Adipocyte (in vitro differentiated cells): ENCODE results near the gene BLOC1S3.
A peak's percentile ranks its signal among the peaks of the same experiment; 100 is the strongest.
"Not testable (repeated sequence)": the region's sequence is repeated elsewhere in the genome, so short reads cannot be mapped to it uniquely, and the experiment has no call there.

ENCODE experiments used
- DNase-seq: peaks from one replicate; pipeline ENCODE4 v3.0.0-alpha.2; 2015; ENCODE audit warnings: low read depth
- H3K27me3 ChIP-seq: replicated peaks from 2 replicates; pipeline ENCODE4 v1.7.0; 2013; ENCODE audit warnings: mild to moderate bottlenecking, low read length, moderate library complexity; ENCODE audit not compliant: control insufficient read depth, insufficient read depth
- H3K36me3 ChIP-seq: 2 replicates; pipeline ENCODE4 v1.7.0; 2013; ENCODE audit warnings: low read length, mild to moderate bottlenecking, moderate library complexity; ENCODE audit not compliant: control insufficient read depth, insufficient read depth, severe bottlenecking
- H3K4me1 ChIP-seq: 2 replicates; pipeline ENCODE4 v1.7.0; 2013; ENCODE audit warnings: mild to moderate bottlenecking, low read length, moderate library complexity; ENCODE audit not compliant: control insufficient read depth, insufficient read depth
- H3K4me3 ChIP-seq: 2 replicates; pipeline ENCODE4 v1.7.0; 2013; ENCODE audit warnings: mild to moderate bottlenecking, low read length, moderate library complexity
- H3K9ac ChIP-seq: 2 replicates; pipeline ENCODE4 v1.7.0; 2013; ENCODE audit warnings: mild to moderate bottlenecking, low read length, moderate library complexity
- H3K9me3 ChIP-seq: 2 replicates; pipeline ENCODE4 v1.7.0; 2013; ENCODE audit warnings: mild to moderate bottlenecking, low read length, moderate library complexity; ENCODE audit not compliant: control insufficient read depth

The BLOC1S3 gene

DNA sequence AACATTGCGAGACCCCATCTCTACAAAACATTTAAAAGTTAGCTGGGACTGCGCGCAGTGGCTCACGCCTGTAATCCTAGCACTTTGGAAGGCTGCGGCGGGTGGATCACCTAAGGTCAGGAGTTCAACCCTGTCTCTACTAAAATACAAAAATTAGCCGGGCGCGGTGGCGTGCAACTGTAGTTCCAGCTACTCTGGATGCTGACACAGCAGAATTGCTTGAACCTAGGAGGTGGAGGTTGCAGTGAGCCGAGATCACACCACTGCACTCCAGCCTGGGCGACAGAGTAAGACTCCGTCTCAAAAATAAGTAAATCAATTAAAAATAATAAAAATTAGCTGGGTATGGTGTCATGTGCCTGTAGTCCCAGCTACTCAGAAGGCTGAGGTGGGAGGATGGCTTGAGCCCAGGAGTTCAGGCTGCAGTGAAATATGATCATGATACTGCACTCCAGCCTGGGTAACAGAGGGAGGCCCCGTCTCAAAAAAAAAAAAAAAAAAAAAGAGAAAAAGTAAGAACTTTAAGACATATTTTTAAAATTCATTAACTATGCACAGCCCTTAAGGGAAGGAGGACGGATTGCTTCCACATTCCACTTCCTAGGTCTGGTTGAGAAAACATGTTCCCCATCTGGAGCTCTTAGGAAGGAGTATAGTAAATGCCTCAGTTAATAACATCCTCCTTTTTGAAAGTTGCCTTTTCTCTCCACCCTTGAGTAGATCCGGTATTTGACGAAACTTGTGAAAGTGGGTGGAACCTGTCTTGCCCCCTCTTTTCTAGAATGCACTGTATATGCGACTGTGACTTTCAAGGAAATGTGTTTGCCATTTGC, 40.5 kb downstream of the BLOC1S3 start:
- H3K27me3 ChIP-seq: peaks cover 36% of the 10 kb centered on the region
- H3K4me3 ChIP-seq: no peak overlapping the region
- no peak overlapping the region for H3K9ac ChIP-seq
- peaks cover 7% of the 10 kb centered on the region for H3K4me1 ChIP-seq
- no peaks in the 10 kb centered on the region for H3K9me3 ChIP-seq
- H3K36me3 ChIP-seq: no peaks in the 10 kb centered on the region
- peak; percentile 12 for DNase-seq

DNA sequence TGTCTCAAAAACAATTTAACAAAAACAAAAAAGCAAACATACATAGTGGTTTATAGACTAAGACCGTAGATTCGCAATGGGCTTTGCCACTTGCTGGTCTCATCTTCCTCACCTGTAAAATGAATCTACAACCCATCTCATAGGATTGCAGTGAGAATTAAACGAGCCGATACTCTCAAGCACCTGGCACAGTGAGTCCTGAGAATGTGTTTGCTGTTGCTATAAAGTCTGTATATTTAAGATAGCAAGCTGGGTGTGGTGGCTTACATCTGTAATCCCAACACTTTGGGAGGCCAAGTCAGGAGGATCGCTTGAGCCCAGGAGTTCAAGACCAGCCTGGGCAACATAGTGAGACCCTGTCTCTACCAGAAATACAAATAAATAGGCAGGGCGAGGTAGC, 44.1 kb downstream of the BLOC1S3 start:
- Histone ChIP-seq H3K4me3 (no peak overlapping the region), H3K4me1 (no peaks in the 10 kb centered on the region), H3K9ac (no peak overlapping the region), H3K27me3 (peaks cover 24% of the 10 kb centered on the region), H3K36me3 (no peaks in the 10 kb centered on the region), H3K9me3 (no peaks in the 10 kb centered on the region)
- no peak for DNase-seq

- peaks cover 17% of the 10 kb centered on the region for H3K27me3 ChIP-seq
- no peak for DNase-seq
- H3K9ac ChIP-seq: no peak overlapping the region
- H3K4me3 ChIP-seq: no peak overlapping the region
- no peaks in the 10 kb centered on the region for H3K9me3 ChIP-seq
- no peaks in the 10 kb centered on the region for H3K4me1 ChIP-seq
- no peaks in the 10 kb centered on the region for H3K36me3 ChIP-seq
These were observed 45.3 kb downstream of the BLOC1S3 start for GRCh38 chr19:45223879-45224278.

- H3K27me3 ChIP-seq: peaks cover 16% of the 10 kb centered on the region
- H3K9me3 ChIP-seq: no peaks in the 10 kb centered on the region
- H3K9ac ChIP-seq: no peak overlapping the region
- H3K4me3 ChIP-seq: no peak overlapping the region
- no peak for DNase-seq
- H3K36me3 ChIP-seq: no peaks in the 10 kb centered on the region
- H3K4me1 ChIP-seq: no peaks in the 10 kb centered on the region
These were observed 46.1 kb downstream of the BLOC1S3 start for GRCh38 chr19:45224645-45225044.

- not testable (repeated sequence) for H3K9me3 ChIP-seq, H3K4me1 ChIP-seq, DNase-seq, H3K9ac ChIP-seq, H3K36me3 ChIP-seq, H3K4me3 ChIP-seq
- peaks cover 17% of the 10 kb centered on the region for H3K27me3 ChIP-seq
These were observed 50.5 kb downstream of the BLOC1S3 start for GRCh38 chr19:45229056-45229455.
